CD4-positive, alpha-beta T cell treated with Interleukin-21 for 1 hour (primary cell): ENCODE measurements around the gene WWTR1.

ENCODE experiments used
- DNase-seq: peaks from one replicate; pipeline ENCODE4 v3.0.0-alpha.2; 2020

The WWTR1 gene

DNA sequence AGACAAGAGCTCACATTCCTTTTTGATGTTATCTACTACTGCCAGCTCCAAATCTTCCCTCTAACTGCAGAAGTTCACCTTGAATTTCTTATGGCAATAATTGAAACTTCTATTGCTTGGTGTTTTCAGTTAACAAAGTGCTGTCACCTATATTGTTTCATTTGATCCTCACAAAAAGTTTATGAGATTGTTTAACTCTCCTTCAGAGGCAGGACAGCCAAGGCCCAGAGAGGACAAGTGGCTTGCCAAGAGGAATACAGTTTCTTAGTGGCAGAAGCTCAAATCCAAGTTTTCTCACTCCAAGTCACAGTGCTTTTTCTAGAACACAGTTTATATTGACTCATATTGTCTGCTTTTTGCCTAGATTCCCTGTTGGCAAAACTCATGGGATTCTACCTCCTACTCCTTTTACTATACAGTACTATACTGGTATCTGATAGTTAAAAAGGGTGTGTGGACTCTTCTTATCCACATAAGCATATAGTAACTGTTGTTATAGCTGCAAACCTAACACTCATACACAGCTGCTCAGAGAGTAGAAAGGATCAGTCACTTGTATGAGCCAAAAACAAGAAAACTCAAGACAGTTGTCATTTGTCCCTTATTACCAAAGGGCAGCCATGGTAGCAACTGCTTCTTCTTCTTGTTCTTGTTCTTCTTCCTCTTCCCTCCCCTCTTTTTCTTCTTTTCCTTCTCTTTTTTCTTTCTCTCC is 167.4 kb downstream of the WWTR1 start:
- DNase-seq, result no peak

DNA sequence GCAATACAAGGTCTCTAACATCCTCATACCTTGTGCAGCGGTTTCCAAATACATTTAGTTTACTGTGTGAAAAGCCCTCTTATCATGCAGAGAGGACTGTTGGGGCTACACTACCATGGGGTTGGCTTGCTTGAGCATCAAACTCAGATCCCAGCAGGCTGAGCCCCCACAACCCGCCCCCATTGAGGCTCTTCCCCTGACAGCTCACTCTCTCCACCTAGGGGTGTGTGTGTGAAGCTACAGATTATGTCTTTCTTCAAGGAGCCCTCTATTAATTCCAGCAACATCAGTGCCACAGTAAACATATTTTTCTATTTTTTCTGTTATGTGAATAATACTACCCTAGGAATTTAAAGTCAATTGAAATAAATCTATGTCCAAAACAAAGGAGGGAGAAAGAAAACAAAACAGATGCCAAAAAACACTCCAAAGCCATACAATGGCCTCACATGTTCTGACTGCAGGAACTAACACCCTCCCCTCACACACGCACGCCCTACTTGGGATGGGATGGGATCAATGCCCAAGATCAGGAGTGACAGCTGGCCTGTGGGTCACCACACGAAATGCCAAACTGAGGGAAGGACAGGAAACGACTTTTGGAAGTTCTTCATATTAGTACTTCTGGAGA is 168.7 kb downstream of the WWTR1 start:
- no peak for DNase-seq

DNA sequence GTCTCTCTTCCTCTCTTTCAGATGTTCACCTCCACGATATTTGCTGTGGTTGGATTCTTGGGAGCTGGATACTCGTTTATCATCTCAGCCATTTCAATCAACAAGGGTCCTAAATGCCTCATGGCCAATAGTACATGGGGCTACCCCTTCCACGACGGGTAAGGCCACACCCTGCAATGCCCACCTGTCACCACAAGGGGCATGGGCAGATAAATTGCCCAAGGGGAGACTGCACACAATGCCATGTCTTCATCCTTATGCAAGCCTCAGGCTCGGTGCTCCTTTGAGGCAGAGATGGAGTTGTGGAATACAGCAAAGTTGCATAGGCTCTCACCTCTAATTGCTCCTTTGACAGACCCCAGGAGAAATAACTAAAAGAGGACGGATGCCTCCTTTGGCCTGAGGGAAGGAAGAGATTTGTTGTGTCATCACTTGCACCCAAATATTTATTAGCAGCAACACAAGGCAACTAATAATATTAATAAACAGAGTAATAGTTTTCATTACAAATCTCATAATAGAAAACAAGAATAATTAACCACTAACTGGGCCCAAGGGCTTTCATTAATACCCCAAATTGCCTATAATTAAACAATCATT is 170.1 kb downstream of the WWTR1 start:
- peak; percentile 13 for DNase-seq

DNA sequence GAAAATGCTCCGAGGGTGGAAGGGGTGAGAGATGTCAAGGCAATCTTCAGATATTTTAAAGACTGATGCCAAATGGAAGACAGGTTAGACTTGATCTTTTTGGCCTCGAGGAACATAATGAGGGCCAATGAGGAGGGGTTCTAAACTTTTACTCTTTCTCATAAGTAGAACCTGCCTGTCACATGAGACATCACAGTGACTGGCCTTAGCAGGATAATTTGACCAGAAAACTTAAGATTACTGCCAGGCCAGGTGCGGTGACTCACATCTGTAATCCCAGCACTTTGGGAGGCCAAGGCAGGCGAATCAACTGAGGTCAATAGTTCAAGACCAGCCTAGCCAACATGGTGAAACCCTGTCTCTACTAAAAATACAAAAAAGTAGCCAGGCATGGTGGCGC is 171.1 kb downstream of the WWTR1 start:
- no peak for DNase-seq

DNA sequence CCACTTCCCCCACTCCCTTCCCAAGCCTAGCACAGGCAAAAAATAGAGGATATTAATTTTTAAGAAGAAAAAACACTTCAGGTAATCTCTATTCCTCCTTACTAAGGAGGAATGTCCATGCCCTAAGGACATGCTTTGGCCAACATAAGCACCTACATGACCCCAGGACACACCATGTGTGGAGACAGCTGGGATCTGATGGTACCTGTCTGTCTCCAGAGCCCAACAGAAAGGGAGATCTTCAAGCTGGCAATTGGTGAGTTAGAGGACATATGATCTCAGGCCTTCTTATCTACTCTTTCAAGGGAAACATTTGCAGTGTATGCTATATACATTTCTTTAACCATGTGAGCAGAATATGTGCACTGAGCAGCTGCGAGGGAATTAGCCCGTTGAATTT is 176.3 kb downstream of the WWTR1 start:
- DNase-seq, result no peak

DNA sequence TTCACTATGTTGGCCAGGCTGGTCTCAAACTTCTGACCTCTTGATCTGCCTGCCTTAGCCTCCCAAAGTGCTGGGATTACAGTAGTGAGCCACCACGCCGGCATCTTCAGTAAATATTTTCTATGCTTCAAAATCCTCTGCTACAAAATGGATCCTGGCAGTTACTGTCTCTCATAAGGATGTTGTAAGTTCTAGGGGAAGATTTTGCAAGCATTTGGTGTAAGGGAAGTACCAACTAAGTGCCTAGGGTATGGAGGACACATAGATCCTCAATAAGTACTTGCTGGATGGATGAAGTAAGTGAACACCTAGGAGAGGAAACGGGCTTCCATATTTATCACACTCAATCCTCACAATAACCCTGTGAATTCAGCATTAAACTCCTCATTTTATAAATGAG is 176.8 kb downstream of the WWTR1 start:
- DNase-seq, result no peak

DNA sequence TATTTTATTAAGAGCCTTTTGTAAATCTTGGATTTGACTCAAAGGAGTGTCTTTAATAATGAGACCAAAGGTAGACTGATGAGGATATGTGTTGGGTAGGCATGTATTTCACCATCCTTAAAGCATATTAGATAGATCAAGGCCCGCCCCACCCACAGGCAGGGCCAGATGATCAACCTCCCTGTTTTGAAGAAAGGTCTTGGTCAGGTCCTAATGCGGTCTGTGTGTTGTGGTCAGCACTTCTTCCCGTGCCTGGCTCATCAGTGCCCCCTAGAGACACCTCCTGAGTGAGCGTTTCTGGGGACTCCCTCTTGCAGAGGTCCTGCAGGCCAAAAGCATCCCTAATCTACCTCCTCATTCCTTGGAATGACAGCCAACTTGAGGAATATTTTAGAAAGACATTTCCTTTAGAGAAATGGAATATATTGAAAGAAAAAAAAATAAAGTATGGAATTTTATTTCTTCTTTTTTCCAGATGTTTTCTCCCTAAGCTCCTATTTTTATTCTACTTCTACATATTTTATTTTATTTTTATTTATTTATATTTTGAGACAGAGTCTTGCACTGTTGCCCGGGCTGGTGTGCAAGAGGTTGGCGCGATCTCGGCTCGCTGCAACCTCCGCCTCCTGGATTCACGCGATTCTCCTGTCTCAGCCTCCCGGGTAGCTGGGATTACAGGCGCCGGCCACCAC is 177.4 kb downstream of the WWTR1 start:
- DNase-seq, result peak; percentile 37

DNA sequence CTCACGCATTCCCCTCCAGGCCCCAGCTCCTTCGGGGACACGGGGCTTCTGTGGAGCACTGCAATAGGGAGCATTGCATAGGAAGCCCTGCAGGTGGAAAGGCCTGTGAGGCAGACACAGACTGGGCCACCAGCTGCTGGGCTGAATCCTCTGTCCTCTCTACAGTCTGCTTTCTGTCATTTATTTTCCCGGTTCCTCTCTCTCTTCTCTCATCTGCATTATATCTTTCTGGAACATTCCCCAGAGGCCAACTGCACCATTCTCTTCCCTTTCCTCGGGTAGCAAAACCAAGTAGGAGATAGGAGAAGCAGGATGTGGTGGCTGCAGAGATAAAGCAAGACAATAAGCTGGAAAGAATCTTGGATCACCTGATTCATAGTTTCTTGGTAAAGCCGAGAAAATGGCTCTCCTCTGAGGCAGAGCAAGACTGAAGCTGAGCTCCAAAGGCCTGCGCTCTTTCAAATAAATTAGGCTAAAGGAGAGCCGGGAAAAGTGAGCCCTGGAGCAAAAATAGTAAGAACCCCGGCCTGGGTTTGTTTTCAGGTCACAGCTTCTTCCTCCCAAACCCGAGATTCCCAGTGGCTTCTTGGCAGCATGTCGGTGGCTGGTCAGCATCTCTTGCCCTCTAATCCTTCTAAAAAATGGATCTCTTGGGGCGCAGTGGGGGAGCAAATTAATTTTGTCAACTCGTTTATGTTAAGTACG is 178.1 kb downstream of the WWTR1 start:
- no peak for DNase-seq

DNA sequence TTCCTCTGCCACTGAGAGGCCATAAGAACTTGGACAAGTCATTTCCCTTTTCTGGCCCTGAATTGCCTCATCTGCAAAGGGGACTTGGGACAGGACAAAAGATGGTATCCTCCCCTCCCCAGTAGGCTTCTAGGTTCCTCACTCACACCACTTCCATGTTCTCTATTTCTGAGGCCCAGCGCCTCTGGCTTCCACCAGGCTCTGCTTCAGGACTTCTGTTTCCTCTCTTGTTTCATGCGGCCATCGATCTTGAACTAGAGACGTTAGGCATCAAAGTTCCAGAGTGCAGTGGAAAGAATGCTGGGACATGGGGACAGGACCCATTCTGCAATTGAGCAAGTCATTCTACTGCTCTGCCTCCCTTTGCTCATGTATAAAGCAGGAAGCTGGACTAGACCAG is 181.6 kb downstream of the WWTR1 start:
- DNase-seq, result no peak

DNA sequence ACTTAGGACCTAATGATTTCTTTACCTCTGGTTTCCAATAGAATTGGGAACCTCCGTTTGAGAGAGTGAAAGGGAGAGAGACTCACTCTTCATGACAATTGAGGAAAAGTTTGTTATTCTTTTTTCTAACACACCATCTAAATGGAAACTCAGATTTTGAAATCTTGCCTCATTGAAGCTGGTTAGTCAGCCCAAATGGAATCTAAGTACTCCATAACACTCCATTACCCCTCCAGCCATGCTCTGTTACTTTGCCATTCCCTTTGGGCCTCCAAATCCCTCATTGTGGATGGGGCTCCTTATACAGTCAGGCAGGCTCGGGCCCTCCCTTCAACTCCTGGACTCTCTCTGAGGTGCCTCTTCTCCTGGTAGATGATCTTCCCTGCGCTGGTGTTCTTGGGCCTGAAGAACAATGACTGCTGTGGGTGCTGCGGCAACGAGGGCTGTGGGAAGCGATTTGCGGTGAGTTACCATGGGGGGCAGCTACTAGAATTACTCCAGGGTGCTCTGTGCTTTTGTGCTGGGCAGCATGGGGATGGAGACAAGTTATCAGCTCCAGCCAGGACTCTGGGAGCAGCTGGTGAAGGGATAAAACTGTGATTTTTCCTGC is 182.3 kb downstream of the WWTR1 start:
- DNase-seq, result no peak

DNA sequence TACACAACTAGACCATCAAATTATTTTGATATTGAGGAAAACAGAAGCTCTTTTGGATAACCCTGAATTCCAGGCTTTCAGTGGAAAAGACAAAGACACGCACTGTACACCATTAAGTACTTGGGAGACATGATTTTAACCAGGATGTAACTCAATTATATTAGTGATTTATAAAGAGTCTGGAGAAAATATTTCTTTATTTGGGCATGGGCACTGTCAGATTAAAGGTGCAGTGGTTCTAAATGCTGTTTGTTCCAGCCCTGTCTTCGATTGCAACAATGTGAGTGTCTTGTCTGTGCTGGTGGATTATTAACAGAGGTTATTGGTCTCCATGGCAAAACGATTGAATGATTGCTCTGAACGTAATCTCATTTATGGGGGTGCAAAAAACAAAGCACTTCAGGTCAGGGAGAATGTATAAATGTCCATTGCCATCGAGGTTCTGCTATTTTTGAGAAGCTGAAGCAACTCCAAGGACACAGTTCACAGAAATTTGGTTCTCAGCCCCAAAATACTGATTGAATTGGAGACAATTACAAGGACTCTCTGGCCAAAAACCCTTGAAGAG is 183.5 kb downstream of the WWTR1 start, which contains the start of gene TM4SF4:
Gene TM4SF4 (plus strand): TSS at position 448 of the 568 bp plus-strand sequence. CDS start 181 bp downstream, outside the sequence.
- no peak for DNase-seq

DNA sequence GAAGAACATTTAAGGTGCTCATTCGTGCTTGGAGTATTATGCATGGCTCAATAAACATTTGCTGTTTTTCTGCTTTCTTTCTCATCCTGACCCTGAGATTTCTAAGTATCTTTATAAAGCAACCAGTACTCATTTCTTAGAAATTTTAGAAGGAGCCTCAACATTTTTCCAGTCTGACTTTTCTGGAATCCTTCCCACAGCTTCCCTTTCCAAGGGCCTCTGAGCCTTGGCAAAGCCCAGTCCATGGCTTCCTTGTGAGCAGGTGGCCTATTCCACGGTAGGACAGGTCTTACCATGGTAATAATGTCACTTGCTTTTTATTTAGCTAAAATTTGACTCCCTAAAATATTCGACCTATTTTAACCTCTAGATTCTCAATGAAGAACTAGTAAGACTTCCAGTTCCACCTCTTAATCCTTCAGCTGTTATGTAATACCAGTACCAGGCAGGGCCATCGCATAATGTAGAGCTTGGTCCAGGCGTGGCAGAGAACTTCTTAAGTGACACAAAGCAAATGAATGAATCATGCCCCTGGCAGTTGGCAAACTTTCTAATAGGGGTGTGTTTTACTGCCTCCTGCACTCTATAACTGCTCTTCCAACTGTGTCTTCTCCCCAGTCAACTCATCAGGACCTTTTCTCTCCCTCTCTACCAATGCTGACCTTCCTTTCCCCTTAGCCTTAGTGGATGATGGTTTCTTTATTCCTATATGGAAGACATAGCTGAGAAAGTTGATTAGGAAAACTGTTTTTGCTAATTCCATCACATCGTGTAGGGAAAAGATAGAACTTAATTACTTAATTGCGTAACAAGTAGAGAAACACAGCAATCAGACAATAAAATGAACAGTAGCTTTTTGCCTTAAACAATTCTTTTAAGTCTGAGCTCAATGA is 184.2 kb downstream of the WWTR1 start:
- no peak for DNase-seq

DNA sequence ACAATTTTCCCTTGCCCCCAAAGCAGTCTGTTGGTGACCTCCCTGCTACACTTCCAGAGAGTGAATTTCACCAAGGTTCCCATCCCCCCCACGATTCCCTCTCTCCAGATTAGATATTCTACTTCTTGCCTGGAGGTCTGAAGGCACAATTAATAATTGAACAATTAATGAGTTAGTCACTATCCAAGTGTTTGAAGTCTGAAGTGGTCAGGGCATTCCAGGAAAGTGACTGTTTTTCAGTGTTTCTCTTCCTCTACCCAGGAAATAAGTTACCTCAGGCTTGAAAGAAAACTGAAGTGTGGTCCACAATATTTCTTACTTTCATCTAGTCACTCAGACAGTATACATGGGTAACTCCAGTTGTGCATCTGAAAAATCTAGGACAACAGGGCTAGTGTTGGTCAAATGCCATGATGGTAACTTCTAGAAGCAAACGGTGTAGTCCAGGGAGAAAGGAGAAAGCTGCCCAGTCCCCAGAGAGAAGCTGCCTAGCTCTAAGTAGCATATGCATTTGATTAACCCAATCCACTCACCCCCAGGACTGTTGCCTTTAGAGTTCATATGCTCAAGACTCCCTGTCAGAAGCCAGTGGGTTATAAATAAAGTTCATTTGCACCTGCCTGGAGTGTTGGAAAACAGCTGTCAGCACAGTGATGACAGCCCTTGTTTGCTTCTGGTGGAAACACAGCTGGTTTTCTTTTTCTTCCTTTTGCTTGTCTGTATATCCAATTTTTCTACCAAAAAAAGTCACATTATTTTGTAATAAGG is 185.6 kb downstream of the WWTR1 start:
- no peak for DNase-seq

DNA sequence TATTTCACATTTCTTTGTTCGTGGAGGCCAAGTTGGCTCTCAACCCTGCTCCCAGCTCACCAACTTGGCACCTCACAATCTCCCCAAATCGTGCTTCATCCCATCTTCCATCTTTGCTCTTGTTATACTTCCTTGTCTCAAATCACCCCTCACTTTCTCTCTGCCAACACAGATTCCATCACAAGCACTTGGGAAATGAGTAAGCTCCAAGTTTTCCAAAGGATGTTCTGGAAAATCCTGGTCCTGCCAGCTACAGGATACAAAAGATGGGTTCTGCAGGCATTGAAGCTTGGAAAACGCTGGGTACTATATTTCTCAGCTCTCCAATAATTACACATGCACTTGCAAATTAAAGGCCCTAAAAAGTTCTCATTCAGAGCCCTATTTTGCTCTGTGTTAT is 187.4 kb downstream of the WWTR1 start:
- DNase-seq, result no peak

DNA sequence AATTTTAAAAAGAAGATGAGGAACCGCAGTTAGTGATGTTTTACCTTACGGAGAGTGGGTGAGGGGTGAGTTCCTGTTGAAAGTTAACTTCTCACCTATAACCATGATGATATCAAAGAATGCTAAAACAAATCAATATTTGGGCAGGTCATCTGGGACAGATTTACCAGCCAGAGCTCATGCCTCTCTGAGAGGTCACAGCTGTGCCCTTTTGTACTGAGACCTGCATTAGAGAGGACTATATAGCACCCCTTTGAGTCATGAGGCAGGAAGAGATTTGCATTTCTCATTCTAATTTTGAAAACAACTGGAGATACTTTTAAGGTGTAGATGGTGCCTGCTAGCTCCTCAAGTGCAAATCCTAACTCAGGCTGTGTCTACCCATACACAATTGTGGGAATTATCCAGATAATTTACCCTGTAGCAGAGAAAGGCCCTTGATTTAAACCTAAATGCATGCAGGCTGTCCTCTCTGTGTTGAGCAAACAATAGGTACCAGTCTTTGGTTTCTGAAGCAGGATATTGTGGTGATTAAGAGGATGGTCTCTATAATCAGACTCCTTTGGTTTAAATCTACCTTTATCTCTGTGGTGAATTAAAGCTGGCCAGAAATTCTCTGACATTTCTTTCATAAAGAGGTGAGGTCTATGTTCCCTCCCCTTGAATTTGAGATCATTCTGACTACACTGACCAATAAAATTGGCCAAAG is 189.2 kb downstream of the WWTR1 start:
- no peak for DNase-seq
